Measurements from ENCODE around the gene KIF21A. TPM values are rescaled to one million over a fixed set of nuclear protein-coding genes. Genes with fewer than 3 reads are reported as not detected.
A peak's percentile ranks its signal among the peaks of the same experiment; 100 is the strongest.

KIF21A gene
- total RNA-seq, 1 donor from 2014 or later: 37.4 TPM

DNA sequence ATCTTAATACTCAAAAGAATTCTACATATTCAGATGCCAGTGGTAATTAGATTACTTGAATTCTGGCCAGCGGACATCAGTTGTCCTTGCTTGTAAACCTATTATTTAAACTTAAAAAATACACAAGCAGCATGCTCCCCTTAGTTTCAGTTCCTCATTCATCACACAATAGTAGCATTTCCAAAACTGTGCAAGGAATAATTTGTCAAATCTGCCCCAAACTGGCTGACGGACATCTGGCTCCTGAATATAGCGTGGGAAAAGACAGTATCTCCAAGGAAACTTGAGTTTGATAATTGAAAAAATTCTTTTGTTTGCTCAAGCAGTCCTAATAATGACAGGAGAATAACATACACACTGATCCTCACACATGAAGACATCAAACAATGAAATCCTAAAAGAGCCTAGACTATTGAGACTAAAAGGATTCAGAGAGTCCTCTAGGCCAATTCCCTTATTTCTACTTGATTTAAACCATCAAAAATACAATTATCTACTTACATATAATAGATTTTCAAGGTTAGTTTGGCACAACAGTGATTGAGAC lies 90.4 kb downstream of the KIF21A start:
- H3K4me3 ChIP-seq (ENCODE audit: low read depth, low read length): no peak overlapping the region
- H3K36me3 ChIP-seq (ENCODE audit: control insufficient read depth, insufficient read depth, low read length): peaks cover 2% of the 10 kb centered on the region
- H3K27me3 ChIP-seq (ENCODE audit: control insufficient read depth, insufficient read depth, low read length): no peaks in the 10 kb centered on the region
- no peak for DNase-seq (ENCODE audit: low read depth)
- no peak for FAIRE-seq
- no peak for TF ChIP-seq CTCF (IDR thresholded peaks at IDR 0.05; ENCODE audit: insufficient read depth, low read length, severe bottlenecking)

DNA sequence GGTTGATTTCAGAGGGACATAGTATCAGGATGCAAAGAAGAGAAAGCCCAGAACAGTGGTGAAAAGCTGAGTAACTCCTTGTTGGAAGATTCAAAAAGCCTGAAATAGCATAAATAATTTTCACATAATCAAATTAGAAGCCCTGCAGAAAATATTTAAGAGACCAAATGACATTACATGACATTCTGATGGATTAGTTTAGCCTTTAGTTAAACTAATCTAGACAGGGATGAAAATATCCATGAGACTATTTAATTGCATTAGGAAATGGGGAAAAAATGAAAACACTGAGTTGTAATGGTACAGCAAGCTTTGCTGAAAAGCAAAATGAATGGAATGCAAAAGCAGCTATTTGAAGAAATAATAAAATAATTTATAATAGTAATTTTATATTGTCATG lies 91.8 kb downstream of the KIF21A start:
- FAIRE-seq (no peak), DNase-seq (ENCODE audit: low read depth) (no peak)
- H3K4me3 ChIP-seq (ENCODE audit: low read depth, low read length): no peak overlapping the region
- no peak for TF ChIP-seq CTCF (IDR thresholded peaks at IDR 0.05; ENCODE audit: insufficient read depth, low read length, severe bottlenecking)
- H3K36me3 ChIP-seq (ENCODE audit: control insufficient read depth, insufficient read depth, low read length): peaks cover 2% of the 10 kb centered on the region
- no peaks in the 10 kb centered on the region for H3K27me3 ChIP-seq (ENCODE audit: control insufficient read depth, insufficient read depth, low read length)

DNA sequence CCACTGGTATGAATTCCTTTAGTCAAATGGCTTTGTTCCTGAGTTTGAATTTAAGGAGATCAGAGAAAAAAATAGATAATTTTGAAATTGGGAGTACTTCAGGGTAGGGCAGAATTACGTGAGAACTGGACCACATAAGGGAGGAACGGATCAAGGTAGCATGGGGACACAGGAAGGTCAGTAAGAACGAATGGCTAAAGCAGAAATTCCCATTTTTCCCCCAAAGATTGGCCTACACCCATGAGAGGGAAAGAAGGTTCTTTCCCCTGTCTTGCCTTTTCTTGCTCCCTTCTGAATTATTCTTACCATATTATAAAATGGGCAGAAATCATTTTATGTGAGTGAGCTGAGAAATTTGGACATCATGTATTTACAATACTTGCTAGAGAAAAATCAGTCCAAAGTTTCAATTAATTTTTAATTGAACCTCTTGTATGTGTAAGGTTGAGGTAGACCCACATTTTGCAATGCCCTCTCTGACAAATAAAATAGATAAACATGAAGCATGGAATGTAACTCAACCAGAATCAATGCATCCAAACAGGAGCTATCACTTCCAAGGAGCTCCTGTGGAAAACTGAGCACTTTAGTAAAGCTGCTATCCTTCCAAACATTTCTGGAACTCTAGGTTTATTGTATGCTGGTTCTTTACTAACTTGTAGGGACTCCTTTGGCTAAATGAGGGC lies 93.8 kb downstream of the KIF21A start:
- TF ChIP-seq CTCF (IDR thresholded peaks at IDR 0.05; ENCODE audit: insufficient read depth, low read length, severe bottlenecking): no peak
- FAIRE-seq (no peak), DNase-seq (ENCODE audit: low read depth) (no peak)
- H3K36me3 ChIP-seq (ENCODE audit: control insufficient read depth, insufficient read depth, low read length): no peaks in the 10 kb centered on the region
- no peak overlapping the region for H3K4me3 ChIP-seq (ENCODE audit: low read depth, low read length)
- no peaks in the 10 kb centered on the region for H3K27me3 ChIP-seq (ENCODE audit: control insufficient read depth, insufficient read depth, low read length)

DNA sequence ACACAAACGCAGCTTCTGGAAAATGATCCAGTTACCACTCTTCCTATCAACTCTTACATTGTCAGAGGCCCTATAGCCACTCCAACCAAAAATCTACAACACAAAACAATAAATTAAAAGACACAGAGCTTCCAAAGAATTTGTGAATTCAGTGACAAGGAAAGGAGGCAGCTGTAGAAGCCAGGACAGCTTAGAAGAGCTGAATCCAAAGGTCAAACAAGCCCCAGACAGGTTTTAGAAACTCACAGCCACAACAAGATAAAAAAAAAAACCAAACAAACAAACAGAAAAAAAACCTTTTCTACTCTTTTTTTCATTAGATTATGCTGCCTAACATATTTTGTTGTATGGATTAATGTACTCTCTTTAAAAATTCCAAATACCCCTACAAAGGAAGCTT lies 94.4 kb downstream of the KIF21A start:
- Histone ChIP-seq H3K36me3 (ENCODE audit: control insufficient read depth, insufficient read depth, low read length) (no peaks in the 10 kb centered on the region), H3K27me3 (ENCODE audit: control insufficient read depth, insufficient read depth, low read length) (no peaks in the 10 kb centered on the region), H3K4me3 (ENCODE audit: low read depth, low read length) (no peak overlapping the region)
- FAIRE-seq (no peak), DNase-seq (ENCODE audit: low read depth) (no peak)
- no peak for TF ChIP-seq CTCF (IDR thresholded peaks at IDR 0.05; ENCODE audit: insufficient read depth, low read length, severe bottlenecking)

DNA sequence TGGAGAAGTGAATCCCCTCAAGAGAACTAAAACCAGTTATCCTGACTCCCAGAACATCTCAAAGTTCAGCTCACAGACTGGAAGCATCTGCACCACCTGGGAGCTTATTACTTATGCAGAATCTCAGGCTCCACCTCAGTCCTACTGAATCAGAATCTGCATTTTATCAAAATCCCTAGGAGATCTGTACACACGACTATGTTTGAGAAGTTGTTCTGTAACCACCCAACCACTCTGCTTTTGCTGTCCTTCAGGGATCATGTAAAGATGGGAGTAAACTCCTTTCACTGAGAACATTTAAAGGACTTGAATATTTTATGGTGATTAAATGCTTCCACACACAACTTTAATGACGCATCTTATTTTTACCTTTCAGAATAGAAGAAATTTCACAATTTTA lies 98.0 kb downstream of the KIF21A start:
- no peaks in the 10 kb centered on the region for H3K36me3 ChIP-seq (ENCODE audit: control insufficient read depth, insufficient read depth, low read length)
- FAIRE-seq: no peak
- TF ChIP-seq CTCF (IDR thresholded peaks at IDR 0.05; ENCODE audit: insufficient read depth, low read length, severe bottlenecking): no peak
- H3K27me3 ChIP-seq (ENCODE audit: control insufficient read depth, insufficient read depth, low read length): no peaks in the 10 kb centered on the region
- no peak overlapping the region for H3K4me3 ChIP-seq (ENCODE audit: low read depth, low read length)
- DNase-seq (ENCODE audit: low read depth): no peak

DNA sequence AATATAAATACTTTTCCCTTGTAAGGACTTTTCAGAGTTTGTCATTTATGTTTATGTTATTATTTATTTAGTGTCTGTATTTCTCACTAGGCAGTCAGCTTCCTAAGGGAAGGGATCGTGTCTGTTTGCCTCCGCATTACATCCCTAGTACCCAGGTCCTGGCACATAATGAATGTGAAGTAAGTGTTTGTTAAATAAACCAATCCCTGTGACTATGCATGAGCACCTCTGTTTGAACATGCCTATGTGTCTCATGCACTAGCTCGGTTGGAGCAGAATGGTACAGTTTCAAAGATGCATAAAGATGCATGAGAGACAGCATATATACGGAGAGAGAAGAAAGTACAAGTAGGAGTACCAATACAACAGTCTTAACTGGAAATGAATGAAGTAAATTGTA lies 99.3 kb downstream of the KIF21A start:
- Histone ChIP-seq H3K4me3 (ENCODE audit: low read depth, low read length) (no peak overlapping the region), H3K27me3 (ENCODE audit: control insufficient read depth, insufficient read depth, low read length) (no peaks in the 10 kb centered on the region), H3K36me3 (ENCODE audit: control insufficient read depth, insufficient read depth, low read length) (no peaks in the 10 kb centered on the region)
- FAIRE-seq (no peak), DNase-seq (ENCODE audit: low read depth) (peak; percentile 77)
- TF ChIP-seq CTCF (IDR thresholded peaks at IDR 0.05; ENCODE audit: insufficient read depth, low read length, severe bottlenecking): no peak

All from bronchial epithelial cell (primary cell).